Neural crest cell (in vitro differentiated cells): ENCODE measurements around the gene RBP2. TPM values are rescaled to one million over a fixed set of nuclear protein-coding genes. Genes with fewer than 3 reads are reported as not detected.

Experiments
- DNase-seq: peaks from one replicate; pipeline ENCODE4 v3.0.0; 2021; ENCODE audit warnings: low read depth, mixed read lengths, low spot score
- H3K27ac Mint-ChIP-seq: one replicate; pipeline ENCODE4 v1.8.0; 2021; ENCODE audit warnings: mild to moderate bottlenecking, mixed read lengths; ENCODE audit not compliant: unreplicated experiment
- H3K27me3 Mint-ChIP-seq: 2 replicates; pipeline ENCODE4 v1.8.0; 2021; ENCODE audit warnings: low read depth, mild to moderate bottlenecking, mixed read lengths
- H3K36me3 Mint-ChIP-seq: 2 replicates; pipeline ENCODE4 v1.8.0; 2021; ENCODE audit warnings: low read depth, mild to moderate bottlenecking, mixed read lengths
- H3K4me1 Mint-ChIP-seq: 2 replicates; pipeline ENCODE4 v1.8.0; 2021; ENCODE audit warnings: mixed read lengths
- H3K4me3 Mint-ChIP-seq: one replicate; pipeline ENCODE4 v1.8.0; 2021; ENCODE audit warnings: mild to moderate bottlenecking, mixed read lengths
- H3K9me3 Mint-ChIP-seq: 2 replicates; pipeline ENCODE4 v1.8.0; 2021; ENCODE audit warnings: mixed read lengths
- long read RNA-seq: library from polyadenylated mRNA; unstranded; transcript quantifications from one replicate; pipeline ENCODE4 v2.0.0, GENCODE V29; 2020
- total RNA-seq: library from RNA; stranded (reverse); gene quantifications from 2 replicates; pipeline ENCODE4 v1.2.1, GENCODE V29; 2021
- TF ChIP-seq, protein P1 (sequence below): fragments of 200-600 bp; sonication (generic); conservative IDR thresholded peaks from 2 replicates; pipeline ENCODE4 v1.5.0; 2021; ENCODE audit warnings: antibody characterized with exemption, mild to moderate bottlenecking

The RBP2 gene
- total RNA-seq, result not detected in 2 replicates
- long read RNA-seq, partial matches to known transcripts, result 0 of 1 reads
- long read RNA-seq, other reads (novel, unspliced or antisense), result 1 of 1 reads

DNA sequence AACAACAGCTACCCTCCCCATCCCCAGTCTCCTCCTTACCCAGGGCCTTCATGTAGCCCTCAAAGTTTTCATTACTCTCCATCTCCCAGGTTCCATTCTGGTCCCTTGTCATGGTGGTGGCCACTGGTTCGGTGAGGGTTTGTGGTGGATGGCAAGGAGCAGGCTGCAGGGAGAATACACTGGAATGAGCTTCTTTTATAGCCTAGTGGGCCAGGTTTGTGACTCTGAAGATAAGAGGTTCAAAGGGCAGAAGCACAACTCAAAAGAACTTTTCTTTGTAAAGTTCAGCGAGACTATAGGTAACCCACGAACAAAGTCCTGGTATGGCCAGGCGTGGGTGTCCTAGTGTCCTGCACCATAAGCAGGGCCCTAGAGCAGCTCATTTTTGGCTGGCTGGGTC is at the start of gene RBP2:
TSS of gene RBP2 (minus strand) at position 169 of the 400 bp plus-strand sequence. CDS start at position 112, 57 bp downstream.
- no peaks in the 10 kb centered on the region for H3K27me3 Mint-ChIP-seq
- TF ChIP-seq, protein P1, sequence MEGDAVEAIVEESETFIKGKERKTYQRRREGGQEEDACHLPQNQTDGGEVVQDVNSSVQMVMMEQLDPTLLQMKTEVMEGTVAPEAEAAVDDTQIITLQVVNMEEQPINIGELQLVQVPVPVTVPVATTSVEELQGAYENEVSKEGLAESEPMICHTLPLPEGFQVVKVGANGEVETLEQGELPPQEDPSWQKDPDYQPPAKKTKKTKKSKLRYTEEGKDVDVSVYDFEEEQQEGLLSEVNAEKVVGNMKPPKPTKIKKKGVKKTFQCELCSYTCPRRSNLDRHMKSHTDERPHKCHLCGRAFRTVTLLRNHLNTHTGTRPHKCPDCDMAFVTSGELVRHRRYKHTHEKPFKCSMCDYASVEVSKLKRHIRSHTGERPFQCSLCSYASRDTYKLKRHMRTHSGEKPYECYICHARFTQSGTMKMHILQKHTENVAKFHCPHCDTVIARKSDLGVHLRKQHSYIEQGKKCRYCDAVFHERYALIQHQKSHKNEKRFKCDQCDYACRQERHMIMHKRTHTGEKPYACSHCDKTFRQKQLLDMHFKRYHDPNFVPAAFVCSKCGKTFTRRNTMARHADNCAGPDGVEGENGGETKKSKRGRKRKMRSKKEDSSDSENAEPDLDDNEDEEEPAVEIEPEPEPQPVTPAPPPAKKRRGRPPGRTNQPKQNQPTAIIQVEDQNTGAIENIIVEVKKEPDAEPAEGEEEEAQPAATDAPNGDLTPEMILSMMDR, result no peak
- no peak for DNase-seq
- no peaks in the 10 kb centered on the region for H3K4me1 Mint-ChIP-seq
- peaks cover 5% of the 10 kb centered on the region for H3K9me3 Mint-ChIP-seq
- H3K4me3 Mint-ChIP-seq, result no peak within 1 kb of the TSS
- peak within 1 kb of the TSS; percentile 76 for H3K27ac Mint-ChIP-seq
- H3K36me3 Mint-ChIP-seq, result peaks cover 2% of the 10 kb centered on the region

DNA sequence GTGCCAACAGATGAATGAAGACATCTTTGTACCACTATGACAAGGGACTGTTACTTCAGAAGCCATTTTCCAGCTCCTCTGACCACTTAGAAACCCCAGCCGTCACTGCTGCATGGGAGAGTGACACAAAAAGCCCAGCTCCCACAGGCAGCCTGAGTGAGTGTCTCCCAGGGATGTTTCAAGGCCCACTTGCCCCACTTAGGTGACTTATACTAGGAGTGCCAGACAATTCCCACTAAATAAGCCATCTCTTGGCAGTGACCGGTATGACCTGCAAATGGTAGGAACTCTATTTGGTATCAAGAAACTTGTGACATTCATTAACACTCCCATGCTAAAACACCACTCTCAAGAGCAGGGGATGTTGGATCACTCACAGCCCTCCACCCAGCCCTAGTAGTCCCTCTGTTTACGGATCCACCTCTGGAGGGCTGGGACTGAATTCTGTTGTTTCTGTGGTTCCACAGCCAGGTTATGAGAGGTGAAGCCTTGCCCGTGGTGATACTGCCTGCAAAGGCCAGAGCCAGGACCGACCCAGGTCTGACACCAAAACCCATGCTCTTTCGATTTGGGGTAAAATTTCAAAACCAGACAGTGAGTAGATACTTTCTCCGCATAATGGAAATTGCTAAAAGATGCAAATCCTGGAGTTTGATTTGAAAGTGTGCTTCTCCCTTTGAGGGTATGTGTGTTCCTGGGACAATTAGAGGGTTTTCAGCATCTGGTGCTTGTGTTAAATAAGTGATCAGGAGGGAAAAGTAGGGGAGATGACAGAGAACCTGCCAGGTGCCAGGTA is 48.7 kb upstream of the RBP2 start:
- no peaks in the 10 kb centered on the region for H3K4me1 Mint-ChIP-seq
- peaks cover 84% of the 10 kb centered on the region for H3K27me3 Mint-ChIP-seq
- H3K4me3 Mint-ChIP-seq, result no peak overlapping the region
- no peak for DNase-seq
- no peaks in the 10 kb centered on the region for H3K9me3 Mint-ChIP-seq
- H3K36me3 Mint-ChIP-seq, result peaks cover 7% of the 10 kb centered on the region
- TF ChIP-seq, protein P1, result no peak
- H3K27ac Mint-ChIP-seq, result no peak overlapping the region

GRCh38 chr3:139523718-139524117 is 47.4 kb upstream of the RBP2 start:
- peaks cover 7% of the 10 kb centered on the region for H3K36me3 Mint-ChIP-seq
- TF ChIP-seq, protein P1, result no peak
- no peaks in the 10 kb centered on the region for H3K9me3 Mint-ChIP-seq
- no peak for DNase-seq
- H3K4me1 Mint-ChIP-seq, result no peaks in the 10 kb centered on the region
- H3K27ac Mint-ChIP-seq, result no peak overlapping the region
- no peak overlapping the region for H3K4me3 Mint-ChIP-seq
- peaks cover 76% of the 10 kb centered on the region for H3K27me3 Mint-ChIP-seq

DNA sequence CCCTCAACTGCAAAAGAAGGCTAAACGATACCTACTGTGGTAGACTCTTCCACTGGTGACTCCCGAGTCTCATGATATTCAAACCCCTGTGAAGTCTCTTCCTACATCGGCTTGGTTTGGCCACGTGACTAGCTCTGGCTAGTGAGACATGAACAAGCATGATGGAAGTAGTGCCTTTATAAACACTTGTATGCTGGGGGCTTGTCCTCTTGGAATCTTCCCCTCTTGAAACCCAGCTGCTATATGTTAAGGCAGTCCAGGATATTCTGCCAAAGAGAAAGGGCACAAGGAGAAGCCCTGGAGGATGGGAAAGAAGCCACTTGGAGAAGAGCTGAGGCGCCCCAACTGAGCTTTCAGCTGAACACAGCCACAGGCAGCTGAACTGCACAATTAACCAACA is 46.9 kb upstream of the RBP2 start:
- no peaks in the 10 kb centered on the region for H3K4me1 Mint-ChIP-seq
- H3K36me3 Mint-ChIP-seq, result peaks cover 7% of the 10 kb centered on the region
- no peak for DNase-seq
- H3K9me3 Mint-ChIP-seq, result no peaks in the 10 kb centered on the region
- TF ChIP-seq, protein P1, result no peak
- H3K27me3 Mint-ChIP-seq, result peaks cover 71% of the 10 kb centered on the region
- no peak overlapping the region for H3K4me3 Mint-ChIP-seq
- no peak overlapping the region for H3K27ac Mint-ChIP-seq

GRCh38 chr3:139522421-139522820 is 46.1 kb upstream of the RBP2 start:
- no peaks in the 10 kb centered on the region for H3K9me3 Mint-ChIP-seq
- TF ChIP-seq, protein P1, result no peak
- H3K4me3 Mint-ChIP-seq, result no peak overlapping the region
- no peak overlapping the region for H3K27ac Mint-ChIP-seq
- H3K4me1 Mint-ChIP-seq, result no peaks in the 10 kb centered on the region
- H3K27me3 Mint-ChIP-seq, result peaks cover 63% of the 10 kb centered on the region
- DNase-seq, result no peak
- H3K36me3 Mint-ChIP-seq, result peaks cover 7% of the 10 kb centered on the region
